IPS-15b (cell line): ENCODE results near the gene LRRC4C.

Source experiments
- H3K27me3 ChIP-seq: one replicate; pipeline ENCODE4 v1.6.1; 2013; ENCODE audit warnings: low read length; ENCODE audit not compliant: control insufficient read depth, insufficient read depth
- H3K36me3 ChIP-seq: one replicate; pipeline ENCODE4 v1.6.1; 2013; ENCODE audit warnings: low read length; ENCODE audit not compliant: control insufficient read depth, insufficient read depth
- H3K4me1 ChIP-seq: one replicate; pipeline ENCODE4 v1.6.1; 2013; ENCODE audit warnings: mild to moderate bottlenecking, low read length; ENCODE audit not compliant: control insufficient read depth, insufficient read depth
- H3K4me3 ChIP-seq: one replicate; pipeline ENCODE4 v1.5.1; 2013; ENCODE audit warnings: low read depth, low read length
- H3K9ac ChIP-seq: one replicate; pipeline ENCODE4 v1.6.1; 2013; ENCODE audit warnings: low read depth, mild to moderate bottlenecking, low read length
- H3K9me3 ChIP-seq: one replicate; pipeline ENCODE4 v1.6.1; 2013; ENCODE audit warnings: mild to moderate bottlenecking, low read length; ENCODE audit not compliant: control insufficient read depth, insufficient read depth

Gene LRRC4C

GRCh38 chr11:40467771-40468170, 991.7 kb downstream of the LRRC4C start:
- H3K27me3 ChIP-seq = no peaks in the 10 kb centered on the region
- H3K36me3 ChIP-seq = no peaks in the 10 kb centered on the region
- no peak overlapping the region for H3K9ac ChIP-seq
- H3K4me1 ChIP-seq = no peaks in the 10 kb centered on the region
- H3K4me3 ChIP-seq = no peak overlapping the region
- H3K9me3 ChIP-seq = no peaks in the 10 kb centered on the region

GRCh38 chr11:40445391-40445790, 1014.1 kb downstream of the LRRC4C start:
- Histone ChIP-seq H3K4me3 (no peak overlapping the region), H3K9ac (no peak overlapping the region), H3K4me1 (no peaks in the 10 kb centered on the region), H3K27me3 (no peaks in the 10 kb centered on the region), H3K36me3 (no peaks in the 10 kb centered on the region), H3K9me3 (peaks cover 14% of the 10 kb centered on the region)

GRCh38 chr11:40444151-40444550, 1015.3 kb downstream of the LRRC4C start:
- Histone ChIP-seq H3K9ac (no peak overlapping the region), H3K36me3 (no peaks in the 10 kb centered on the region), H3K4me3 (no peak overlapping the region)

GRCh38 chr11:40435344-40435743, 1024.1 kb downstream of the LRRC4C start:
- Histone ChIP-seq H3K4me1 (no peaks in the 10 kb centered on the region), H3K36me3 (no peaks in the 10 kb centered on the region), H3K9ac (no peak overlapping the region), H3K27me3 (no peaks in the 10 kb centered on the region), H3K4me3 (no peak overlapping the region), H3K9me3 (no peaks in the 10 kb centered on the region)

More at GRCh38 chr11:40444151-40444550, 1015.3 kb downstream of the LRRC4C start:
- no peaks in the 10 kb centered on the region for H3K27me3 ChIP-seq
- H3K4me1 ChIP-seq = no peaks in the 10 kb centered on the region
- peaks cover 14% of the 10 kb centered on the region for H3K9me3 ChIP-seq

- Histone ChIP-seq H3K9ac (no peak overlapping the region), H3K27me3 (no peaks in the 10 kb centered on the region), H3K36me3 (no peaks in the 10 kb centered on the region), H3K9me3 (no peaks in the 10 kb centered on the region), H3K4me1 (no peaks in the 10 kb centered on the region), H3K4me3 (no peak overlapping the region)
These were observed 1024.5 kb downstream of the LRRC4C start for GRCh38 chr11:40434926-40435325.

GRCh38 chr11:40432358-40432757, 1027.1 kb downstream of the LRRC4C start:
- Histone ChIP-seq H3K27me3 (no peaks in the 10 kb centered on the region), H3K36me3 (no peaks in the 10 kb centered on the region), H3K9me3 (no peaks in the 10 kb centered on the region), H3K4me3 (no peak overlapping the region), H3K4me1 (no peaks in the 10 kb centered on the region), H3K9ac (no peak overlapping the region)

GRCh38 chr11:40425168-40425567, 1034.3 kb downstream of the LRRC4C start:
- no peaks in the 10 kb centered on the region for H3K36me3 ChIP-seq
- no peak overlapping the region for H3K9ac ChIP-seq
- H3K9me3 ChIP-seq = no peaks in the 10 kb centered on the region
- no peaks in the 10 kb centered on the region for H3K27me3 ChIP-seq
- no peak overlapping the region for H3K4me3 ChIP-seq
- H3K4me1 ChIP-seq = no peaks in the 10 kb centered on the region

GRCh38 chr11:40421208-40421981, 1038.1 kb downstream of the LRRC4C start:
- Histone ChIP-seq H3K36me3 (no peaks in the 10 kb centered on the region), H3K27me3 (no peaks in the 10 kb centered on the region), H3K4me3 (no peak overlapping the region), H3K9ac (no peak overlapping the region), H3K4me1 (no peaks in the 10 kb centered on the region), H3K9me3 (no peaks in the 10 kb centered on the region)

GRCh38 chr11:40417627-40418026, 1041.8 kb downstream of the LRRC4C start:
- H3K4me3 ChIP-seq = no peak overlapping the region
- H3K27me3 ChIP-seq = no peaks in the 10 kb centered on the region
- H3K36me3 ChIP-seq = no peaks in the 10 kb centered on the region
- H3K9me3 ChIP-seq = no peaks in the 10 kb centered on the region
- H3K4me1 ChIP-seq = no peaks in the 10 kb centered on the region
- no peak overlapping the region for H3K9ac ChIP-seq

GRCh38 chr11:40407355-40407754, 1052.1 kb downstream of the LRRC4C start:
- no peaks in the 10 kb centered on the region for H3K36me3 ChIP-seq
- H3K4me3 ChIP-seq = no peak overlapping the region
- H3K9me3 ChIP-seq = no peaks in the 10 kb centered on the region
- no peak overlapping the region for H3K9ac ChIP-seq
- no peaks in the 10 kb centered on the region for H3K27me3 ChIP-seq
- H3K4me1 ChIP-seq = no peaks in the 10 kb centered on the region

- Histone ChIP-seq H3K9ac (no peak overlapping the region), H3K4me3 (no peak overlapping the region), H3K9me3 (no peaks in the 10 kb centered on the region), H3K36me3 (no peaks in the 10 kb centered on the region), H3K27me3 (no peaks in the 10 kb centered on the region), H3K4me1 (no peaks in the 10 kb centered on the region)
These were observed 1053.8 kb downstream of the LRRC4C start for GRCh38 chr11:40405614-40406013.

- H3K36me3 ChIP-seq = no peaks in the 10 kb centered on the region
- H3K4me1 ChIP-seq = no peaks in the 10 kb centered on the region
- no peaks in the 10 kb centered on the region for H3K9me3 ChIP-seq
- no peak overlapping the region for H3K9ac ChIP-seq
- no peak overlapping the region for H3K4me3 ChIP-seq
- H3K27me3 ChIP-seq = no peaks in the 10 kb centered on the region
These were observed 1056.1 kb downstream of the LRRC4C start for GRCh38 chr11:40403321-40403720.
